Measurements from ENCODE around the gene FNDC3A. TPM values are rescaled to one million over a fixed set of nuclear protein-coding genes. Genes with fewer than 3 reads are reported as not detected.

FNDC3A gene
- total and polyA plus RNA-seq, 8 donors, result 13.0 to 131 (median 26.2) TPM

DNA sequence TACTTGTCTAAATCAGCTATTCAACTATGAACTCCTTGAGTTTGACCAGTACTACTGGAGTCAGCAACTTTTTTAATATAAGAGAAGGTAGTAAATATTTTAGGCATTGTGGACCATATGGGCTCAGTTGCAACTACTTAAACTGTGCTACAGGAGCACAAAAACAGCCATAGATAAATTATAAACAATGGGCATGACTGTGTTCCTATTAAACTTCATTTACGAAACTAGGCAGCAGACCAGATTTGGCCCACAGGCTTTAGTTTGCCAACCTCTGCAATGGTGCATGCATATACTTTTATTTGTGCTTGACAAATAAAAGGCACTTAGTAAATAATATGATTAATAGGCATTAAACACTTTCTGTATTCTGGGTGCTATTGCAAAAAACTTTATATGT lies 7.6 kb downstream of the FNDC3A start:
- intact Hi-C loops (cut with DNase I; ENCODE audit: low total_unique reads), result no loop called here
- no peaks in the 10 kb centered on the region for H3K36me3 ChIP-seq
- TF ChIP-seq POLR2A (IDR thresholded peaks at IDR 0.05) (no peak), EP300 (IDR thresholded peaks at IDR 0.05) (no peak), POLR2AphosphoS5 (IDR thresholded peaks at IDR 0.05) (peak in 1 of 3 donors; percentile 12)
- TF ChIP-seq, protein P1, sequence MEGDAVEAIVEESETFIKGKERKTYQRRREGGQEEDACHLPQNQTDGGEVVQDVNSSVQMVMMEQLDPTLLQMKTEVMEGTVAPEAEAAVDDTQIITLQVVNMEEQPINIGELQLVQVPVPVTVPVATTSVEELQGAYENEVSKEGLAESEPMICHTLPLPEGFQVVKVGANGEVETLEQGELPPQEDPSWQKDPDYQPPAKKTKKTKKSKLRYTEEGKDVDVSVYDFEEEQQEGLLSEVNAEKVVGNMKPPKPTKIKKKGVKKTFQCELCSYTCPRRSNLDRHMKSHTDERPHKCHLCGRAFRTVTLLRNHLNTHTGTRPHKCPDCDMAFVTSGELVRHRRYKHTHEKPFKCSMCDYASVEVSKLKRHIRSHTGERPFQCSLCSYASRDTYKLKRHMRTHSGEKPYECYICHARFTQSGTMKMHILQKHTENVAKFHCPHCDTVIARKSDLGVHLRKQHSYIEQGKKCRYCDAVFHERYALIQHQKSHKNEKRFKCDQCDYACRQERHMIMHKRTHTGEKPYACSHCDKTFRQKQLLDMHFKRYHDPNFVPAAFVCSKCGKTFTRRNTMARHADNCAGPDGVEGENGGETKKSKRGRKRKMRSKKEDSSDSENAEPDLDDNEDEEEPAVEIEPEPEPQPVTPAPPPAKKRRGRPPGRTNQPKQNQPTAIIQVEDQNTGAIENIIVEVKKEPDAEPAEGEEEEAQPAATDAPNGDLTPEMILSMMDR (IDR thresholded peaks at IDR 0.05), result no peak
- H3K27me3 ChIP-seq, result no peaks in the 10 kb centered on the region
- no peak overlapping the region for H3K27ac ChIP-seq
- 19 to 53% (median 42%) methylated on average over 1 of the region's 1 CpG for WGBS, 5 donors
- no peak overlapping the region for H3K4me3 ChIP-seq
- peaks cover 0 to 67% (median 39%) of the 10 kb centered on the region in 4 donors for H3K4me1 ChIP-seq
- no peaks in the 10 kb centered on the region for H3K9me3 ChIP-seq
- peak; percentile 23 to 49 for DNase-seq

DNA sequence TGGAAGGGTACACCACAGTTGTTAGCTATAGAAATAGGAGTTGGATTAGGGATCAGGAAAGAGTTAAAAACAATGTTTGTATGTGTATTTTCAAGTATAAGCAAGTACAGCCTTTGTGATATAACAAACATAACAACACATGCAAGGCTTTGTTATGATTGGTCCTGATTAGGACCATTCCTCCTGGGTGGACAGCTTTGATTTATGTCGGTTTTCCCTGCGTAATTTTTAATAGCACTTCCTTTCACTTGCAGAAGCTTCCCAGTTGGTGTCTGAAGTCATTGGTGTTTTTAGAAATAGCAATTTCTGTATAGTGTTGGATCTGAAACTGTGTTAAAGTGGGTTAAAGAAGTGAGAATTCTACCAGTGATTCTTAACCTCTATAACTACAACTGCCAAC lies 10.0 kb downstream of the FNDC3A start:
- no peak overlapping the region for H3K4me3 ChIP-seq
- H3K36me3 ChIP-seq, result no peaks in the 10 kb centered on the region
- H3K27me3 ChIP-seq, result no peaks in the 10 kb centered on the region
- intact Hi-C loops (cut with DNase I; ENCODE audit: low total_unique reads), result no loop called here
- peaks cover 0 to 6% (median 0%) of the 10 kb centered on the region in 4 donors for H3K9me3 ChIP-seq
- DNase-seq, result peak in 1 of 2 donors; percentile 56
- 48 to 81% (median 70%) methylated on average over 2 of the region's 2 CpGs for WGBS, 5 donors
- H3K27ac ChIP-seq, result no peak overlapping the region
- H3K4me1 ChIP-seq, result peaks cover 0 to 44% (median 19%) of the 10 kb centered on the region in 4 donors
- TF ChIP-seq, protein P1 (IDR thresholded peaks at IDR 0.05), result no peak
- TF ChIP-seq POLR2AphosphoS5 (IDR thresholded peaks at IDR 0.05), result no peak
- no peak for TF ChIP-seq EP300 (IDR thresholded peaks at IDR 0.05)
- TF ChIP-seq POLR2A (IDR thresholded peaks at IDR 0.05), result no peak

DNA sequence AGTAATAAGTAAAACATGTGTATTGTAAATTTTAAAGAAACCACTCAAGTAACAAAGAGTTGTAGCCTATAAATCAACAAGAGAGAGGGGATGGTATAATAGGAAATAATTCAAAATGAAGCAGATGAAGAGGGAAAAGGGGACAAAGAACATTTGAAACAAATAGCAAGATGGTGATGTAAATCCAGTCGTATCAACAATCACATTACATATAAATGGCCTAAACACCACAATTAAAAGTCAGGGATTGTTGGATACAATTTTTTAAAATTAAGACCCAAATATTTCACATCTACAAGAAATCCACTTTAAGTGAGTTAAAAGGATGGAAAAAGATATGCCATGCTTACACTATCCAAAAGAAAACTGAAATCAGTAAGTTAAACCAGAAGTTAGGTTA lies 15.2 kb downstream of the FNDC3A start:
- H3K4me3 ChIP-seq, result no peak overlapping the region
- intact Hi-C loops (cut with DNase I; ENCODE audit: low total_unique reads), result no loop called here
- WGBS, 5 donors, result 94 to 100% (median 97%) methylated on average over 1 of the region's 1 CpG
- no peak overlapping the region for H3K27ac ChIP-seq
- H3K9me3 ChIP-seq, result peaks cover 0 to 14% (median 0%) of the 10 kb centered on the region in 4 donors
- TF ChIP-seq POLR2A (IDR thresholded peaks at IDR 0.05) (no peak), POLR2AphosphoS5 (IDR thresholded peaks at IDR 0.05) (no peak)
- no peaks in the 10 kb centered on the region for H3K27me3 ChIP-seq
- no peak for DNase-seq
- peaks cover 0 to 8% (median 3%) of the 10 kb centered on the region in 4 donors for H3K4me1 ChIP-seq
- H3K36me3 ChIP-seq, result no peaks in the 10 kb centered on the region

DNA sequence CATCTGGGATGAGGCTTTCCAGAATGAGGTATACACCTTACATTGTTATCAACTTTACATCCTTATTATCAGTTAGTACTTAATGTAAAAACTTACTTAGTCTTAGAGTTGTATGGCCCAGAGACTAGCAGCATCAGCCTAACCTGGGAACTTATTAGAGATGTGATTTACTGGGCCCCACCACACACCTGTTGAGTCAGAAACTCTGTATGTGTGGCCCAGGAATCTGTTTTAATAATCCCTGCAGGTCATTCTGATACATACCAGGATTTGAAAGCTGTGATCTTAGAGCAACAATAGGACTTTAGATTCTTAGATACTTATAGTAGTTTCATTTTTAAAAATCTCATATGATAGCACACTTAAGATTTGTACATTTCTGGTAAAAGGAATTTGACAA lies 17.4 kb downstream of the FNDC3A start:
- no peak overlapping the region for H3K27ac ChIP-seq

DNA sequence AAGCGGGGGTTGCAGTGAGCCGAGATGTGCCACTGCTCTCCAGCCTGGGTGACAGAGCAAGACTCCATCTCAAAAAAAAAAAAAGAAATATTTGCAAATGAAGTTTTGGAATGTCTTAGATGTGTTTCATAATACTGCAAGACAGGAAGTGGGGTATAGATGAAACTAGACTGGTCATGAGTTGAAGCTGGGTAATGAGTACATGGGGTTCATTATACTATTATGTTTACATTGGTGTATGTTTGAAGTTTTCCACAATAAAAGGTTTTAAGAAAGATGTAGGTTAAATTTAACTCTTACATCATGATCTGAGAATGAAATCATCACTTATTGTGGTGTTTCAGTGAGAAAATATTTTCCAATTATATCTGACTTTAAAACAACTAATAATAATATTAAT lies 19.0 kb downstream of the FNDC3A start:
- Histone ChIP-seq H3K4me3 (no peak overlapping the region), H3K27me3 (no peaks in the 10 kb centered on the region), H3K4me1 (peaks cover 0 to 8% (median 3%) of the 10 kb centered on the region in 4 donors), H3K36me3 (no peaks in the 10 kb centered on the region), H3K27ac (no peak overlapping the region), H3K9me3 (peaks cover 0 to 19% (median under 1%) of the 10 kb centered on the region in 4 donors)
- 89 to 100% (median 94%) methylated on average over 2 of the region's 2 CpGs for WGBS, 5 donors
- DNase-seq, result no peak
- no peak for TF ChIP-seq POLR2A (IDR thresholded peaks at IDR 0.05)
- TF ChIP-seq POLR2AphosphoS5 (IDR thresholded peaks at IDR 0.05), result no peak
- TF ChIP-seq, protein P1 (IDR thresholded peaks at IDR 0.05), result no peak
- no peak for TF ChIP-seq EP300 (IDR thresholded peaks at IDR 0.05)
- intact Hi-C loops (cut with DNase I; ENCODE audit: low total_unique reads), result no loop called here

More for the DNA sequence above, 17.4 kb downstream of the FNDC3A start:
- no peak for DNase-seq
- TF ChIP-seq POLR2AphosphoS5 (IDR thresholded peaks at IDR 0.05), result no peak
- TF ChIP-seq, protein P1 (IDR thresholded peaks at IDR 0.05), result no peak
- no peak for TF ChIP-seq EP300 (IDR thresholded peaks at IDR 0.05)
- TF ChIP-seq POLR2A (IDR thresholded peaks at IDR 0.05), result no peak
- H3K27me3 ChIP-seq, result no peaks in the 10 kb centered on the region
- intact Hi-C loops (cut with DNase I; ENCODE audit: low total_unique reads), result no loop called here
- H3K9me3 ChIP-seq, result peaks cover 0 to 14% (median 0%) of the 10 kb centered on the region in 4 donors
- no peaks in the 10 kb centered on the region for H3K36me3 ChIP-seq
- peaks cover 0 to 8% (median 3%) of the 10 kb centered on the region in 4 donors for H3K4me1 ChIP-seq
- H3K4me3 ChIP-seq, result no peak overlapping the region

All from stomach (tissue), 9 donors.